K562 (cell line): ENCODE measurements around the gene LCNL1. TPM values are rescaled to one million over a fixed set of nuclear protein-coding genes. Genes with fewer than 3 reads are reported as not detected.

Experiments
- BCOR ChIP-seq: fragments of 450-650 bp; IDR thresholded peaks from 2 replicates; pipeline ENCODE4 v1.6.1; 2016
- BRD4 ChIP-seq: fragments of 200-600 bp; sonication (generic); IDR thresholded peaks from 2 replicates; pipeline ENCODE4 v1.6.1; 2017; ENCODE audit warnings: inconsistent platforms
- BRF1 ChIP-seq: IDR thresholded peaks from 3 replicates; pipeline ENCODE4 v1.6.1; 2011; ENCODE audit warnings: borderline replicate concordance, mild to moderate bottlenecking; ENCODE audit not compliant: insufficient read length; ENCODE audit errors: extremely low read depth
- DPF2 ChIP-seq: fragments of 450-650 bp; IDR thresholded peaks from 2 replicates; pipeline ENCODE4 v1.6.1; 2016
- EGR1 ChIP-seq: fragments of 450-650 bp; conservative IDR thresholded peaks from 2 replicates; pipeline ENCODE4 v1.6.1; 2017; ENCODE audit warnings: mild to moderate bottlenecking
- HEY1 ChIP-seq: fragments of 250-450 bp; sonication (Bioruptor Pico); IDR thresholded peaks from 2 replicates; pipeline ENCODE4 v1.5.0; 2020; ENCODE audit warnings: mild to moderate bottlenecking, moderate library complexity, borderline replicate concordance
- KDM5B ChIP-seq: fragments of 200-600 bp; sonication (generic); IDR thresholded peaks from 2 replicates; pipeline ENCODE4 v1.6.1; 2012; ENCODE audit warnings: low read depth, mild to moderate bottlenecking, moderate library complexity, low read length, control low read depth, inconsistent platforms; ENCODE audit not compliant: insufficient replicate concordance
- MAZ ChIP-seq, 2 experiments: fragments of 450-650 bp in 1 of 2; sonication (generic) in 1 of 2; formaldehyde crosslinking; IDR thresholded peaks in 1 of 2; conservative IDR thresholded peaks in 1 of 2; 2 replicates each; pipeline versions ENCODE4 v1.4.0 to v1.5.0; 2020; ENCODE audit warnings: mild to moderate bottlenecking in 1 of 2, missing genetic modification reagents in 1 of 2
- OTX1 ChIP-seq: fragments of 450-650 bp; formaldehyde crosslinking; IDR thresholded peaks from 2 replicates; pipeline ENCODE4 v1.4.0; 2022; ENCODE audit warnings: mild to moderate bottlenecking
- POLR3A ChIP-seq: IDR thresholded peaks from 2 replicates; pipeline ENCODE4 v1.6.1; 2011; ENCODE audit warnings: borderline replicate concordance, mild to moderate bottlenecking, moderate library complexity; ENCODE audit not compliant: insufficient read length, insufficient read depth; ENCODE audit errors: extremely low read depth
- RAD21 ChIP-seq, 2 experiments: fragments of 250-450 bp in 1 of 2; fragments of 450-650 bp in 1 of 2; sonication (Bioruptor Pico) in 1 of 2; formaldehyde crosslinking in 1 of 2; IDR thresholded peaks in 1 of 2; conservative IDR thresholded peaks in 1 of 2; 2 replicates each; pipeline versions ENCODE4 v1.4.0 to v1.8.0; 2020 to 2022; ENCODE audit warnings: mild to moderate bottlenecking in 2 of 2, moderate library complexity in 1 of 2
- ZC3H11A ChIP-seq: IDR thresholded peaks from 2 replicates; pipeline ENCODE4 v1.6.1; 2012; ENCODE audit warnings: low read depth, low read length, improper control_type of control experiment
- ZSCAN32 ChIP-seq: fragments of 450-650 bp; formaldehyde crosslinking; IDR thresholded peaks from 2 replicates; pipeline ENCODE4 v1.4.0; 2020; ENCODE audit warnings: mild to moderate bottlenecking, moderate library complexity
- polyA plus RNA-seq, 8 experiments: library from polyadenylated mRNA; depleted of rRNA in 4 of 8; stranded (reverse) in 5 of 8; unstranded in 3 of 8; fragments of >200 nt; fragmentation: Nextera tagmentation in 2 of 8; fragmentation: Illumina TruSeq in 1 of 8; extraction: Ambion mirVana in 2 of 8; extraction: Trizol in 1 of 8; gene quantifications; 2 replicates each; pipeline versions ENCODE4 v1.2.1 to v1.2.3, GENCODE V29; 2011 to 2014; ENCODE audit warnings: inconsistent platforms in 1 of 8, missing spikeins in 1 of 8
- total RNA-seq, 7 experiments: library from RNA; depleted of rRNA in 6 of 7; stranded (reverse); fragments of >200 nt in 6 of 7; fragmentation: Illumina TruSeq in 2 of 7; extraction: Trizol in 2 of 7; gene quantifications; 2 replicates each; pipeline versions ENCODE4 v1.2.1 to v1.2.3, GENCODE V29; 2011 to 2021; ENCODE audit warnings: low replicate concordance in 1 of 7
- TF ChIP-seq, protein P1 (sequence below), 2 experiments: IDR thresholded peaks; 2 replicates each; pipeline ENCODE4 v1.6.1; 2012; ENCODE audit warnings: improper control_type of control experiment in 2 of 2, low read depth in 2 of 2, low read length in 2 of 2, borderline replicate concordance in 1 of 2
- TF ChIP-seq, protein P2 (sequence below): fragments of 450-650 bp; IDR thresholded peaks from 2 replicates; pipeline ENCODE4 v1.6.1; 2016; ENCODE audit warnings: low read depth, mild to moderate bottlenecking, moderate library complexity
- TF ChIP-seq, protein P3 (sequence below), 2 experiments: fragments of 450-650 bp; conservative IDR thresholded peaks; 2 replicates each; pipeline ENCODE4 v1.6.1; 2017; ENCODE audit warnings: mild to moderate bottlenecking in 2 of 2, moderate library complexity in 2 of 2
- TF ChIP-seq, protein P4 (sequence below): fragments of 200-400 bp; formaldehyde crosslinking; IDR thresholded peaks from 2 replicates; pipeline ENCODE4 v1.6.1; 2017; ENCODE audit warnings: mild to moderate bottlenecking, low read depth, low read length, moderate library complexity

LCNL1 gene
- total and polyA plus RNA-seq, 9 of the 15 experiments (the other 6 are each of a cell fraction or from before 2014, with no cell fraction given): 0.04 to 0.16 (median 0.04) TPM; not detected in 4

DNA sequence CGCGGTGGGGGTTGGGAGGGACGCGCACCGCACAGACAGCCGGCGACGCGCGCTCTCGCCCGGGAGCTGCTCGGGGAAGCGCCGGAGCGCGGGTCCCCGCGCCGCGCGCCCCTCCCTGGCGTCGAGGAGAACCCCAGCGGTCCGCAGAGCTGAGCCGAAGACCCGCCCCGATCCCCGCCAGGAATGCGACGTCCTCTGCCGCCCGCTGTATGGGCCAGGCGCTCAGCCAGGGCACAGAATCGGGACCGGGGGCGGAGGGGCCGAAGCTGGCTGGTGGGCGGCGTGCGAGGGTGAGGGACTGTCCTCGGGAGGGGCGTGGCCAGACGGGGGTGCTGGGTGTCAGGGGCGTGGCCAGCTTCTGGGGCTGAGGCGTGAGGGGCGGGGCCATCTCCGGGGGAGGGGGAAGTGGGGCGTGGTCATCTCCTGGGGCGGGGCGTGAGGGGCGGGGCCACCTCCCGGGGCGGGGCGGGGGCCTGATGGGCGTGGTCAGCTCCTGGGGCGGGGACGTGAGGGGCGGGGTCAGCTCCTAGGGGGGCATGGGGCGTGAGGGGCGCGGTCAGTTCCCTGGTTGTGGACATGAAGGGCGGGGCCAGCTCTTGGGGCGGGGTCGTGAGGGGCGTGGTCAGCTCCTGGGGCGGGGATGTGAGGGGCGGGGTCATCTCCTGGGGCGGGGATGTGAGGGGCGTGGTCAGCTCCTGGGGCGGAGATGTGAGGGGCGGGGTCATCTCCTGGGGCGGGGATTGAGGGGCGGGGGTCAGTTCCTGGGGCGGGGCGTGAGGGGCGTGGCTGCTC is 4.5 kb upstream of the LCNL1 start (continued):
- TF ChIP-seq, protein P1, sequence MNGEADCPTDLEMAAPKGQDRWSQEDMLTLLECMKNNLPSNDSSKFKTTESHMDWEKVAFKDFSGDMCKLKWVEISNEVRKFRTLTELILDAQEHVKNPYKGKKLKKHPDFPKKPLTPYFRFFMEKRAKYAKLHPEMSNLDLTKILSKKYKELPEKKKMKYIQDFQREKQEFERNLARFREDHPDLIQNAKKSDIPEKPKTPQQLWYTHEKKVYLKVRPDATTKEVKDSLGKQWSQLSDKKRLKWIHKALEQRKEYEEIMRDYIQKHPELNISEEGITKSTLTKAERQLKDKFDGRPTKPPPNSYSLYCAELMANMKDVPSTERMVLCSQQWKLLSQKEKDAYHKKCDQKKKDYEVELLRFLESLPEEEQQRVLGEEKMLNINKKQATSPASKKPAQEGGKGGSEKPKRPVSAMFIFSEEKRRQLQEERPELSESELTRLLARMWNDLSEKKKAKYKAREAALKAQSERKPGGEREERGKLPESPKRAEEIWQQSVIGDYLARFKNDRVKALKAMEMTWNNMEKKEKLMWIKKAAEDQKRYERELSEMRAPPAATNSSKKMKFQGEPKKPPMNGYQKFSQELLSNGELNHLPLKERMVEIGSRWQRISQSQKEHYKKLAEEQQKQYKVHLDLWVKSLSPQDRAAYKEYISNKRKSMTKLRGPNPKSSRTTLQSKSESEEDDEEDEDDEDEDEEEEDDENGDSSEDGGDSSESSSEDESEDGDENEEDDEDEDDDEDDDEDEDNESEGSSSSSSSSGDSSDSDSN (IDR thresholded peaks at IDR 0.05; ENCODE audit: borderline replicate concordance in 1 of 2, low read depth in 2 of 2, low read length in 2 of 2): no peak
- TF ChIP-seq HEY1 (CRISPR knock-in tag) (no peak), ZSCAN32 (CRISPR knock-in tag) (no peak), MAZ (CRISPR knock-in tag; conservative IDR thresholded peaks at IDR 0.05 in 1 of 2, IDR thresholded peaks at IDR 0.05 in 1 of 2) (peak; percentile 23 to 67; a peak in 2 of 4 replicates), BRF1 (no peak), RAD21 (CRISPR knock-in tag; conservative IDR thresholded peaks at IDR 0.05 in 1 of 2, IDR thresholded peaks at IDR 0.05 in 1 of 2) (no peak), DPF2 (peak; percentile 37; the same call in 1 of the 2 replicates), POLR3A (no peak), KDM5B (no peak), BCOR (no peak), BRD4 (no peak), ZC3H11A (no peak), EGR1 (peak; percentile 92), OTX1 (CRISPR knock-in tag) (no peak)
- TF ChIP-seq, protein P2, sequence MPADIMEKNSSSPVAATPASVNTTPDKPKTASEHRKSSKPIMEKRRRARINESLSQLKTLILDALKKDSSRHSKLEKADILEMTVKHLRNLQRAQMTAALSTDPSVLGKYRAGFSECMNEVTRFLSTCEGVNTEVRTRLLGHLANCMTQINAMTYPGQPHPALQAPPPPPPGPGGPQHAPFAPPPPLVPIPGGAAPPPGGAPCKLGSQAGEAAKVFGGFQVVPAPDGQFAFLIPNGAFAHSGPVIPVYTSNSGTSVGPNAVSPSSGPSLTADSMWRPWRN: no peak
- TF ChIP-seq, protein P3, sequence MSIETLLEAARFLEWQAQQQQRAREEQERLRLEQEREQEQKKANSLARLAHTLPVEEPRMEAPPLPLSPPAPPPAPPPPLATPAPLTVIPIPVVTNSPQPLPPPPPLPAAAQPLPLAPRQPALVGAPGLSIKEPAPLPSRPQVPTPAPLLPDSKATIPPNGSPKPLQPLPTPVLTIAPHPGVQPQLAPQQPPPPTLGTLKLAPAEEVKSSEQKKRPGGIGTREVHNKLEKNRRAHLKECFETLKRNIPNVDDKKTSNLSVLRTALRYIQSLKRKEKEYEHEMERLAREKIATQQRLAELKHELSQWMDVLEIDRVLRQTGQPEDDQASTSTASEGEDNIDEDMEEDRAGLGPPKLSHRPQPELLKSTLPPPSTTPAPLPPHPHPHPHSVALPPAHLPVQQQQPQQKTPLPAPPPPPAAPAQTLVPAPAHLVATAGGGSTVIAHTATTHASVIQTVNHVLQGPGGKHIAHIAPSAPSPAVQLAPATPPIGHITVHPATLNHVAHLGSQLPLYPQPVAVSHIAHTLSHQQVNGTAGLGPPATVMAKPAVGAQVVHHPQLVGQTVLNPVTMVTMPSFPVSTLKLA (conservative IDR thresholded peaks at IDR 0.05): peak in 1 of 2 experiments; percentile 46; a peak in 1 of 4 replicates
- TF ChIP-seq, protein P4, sequence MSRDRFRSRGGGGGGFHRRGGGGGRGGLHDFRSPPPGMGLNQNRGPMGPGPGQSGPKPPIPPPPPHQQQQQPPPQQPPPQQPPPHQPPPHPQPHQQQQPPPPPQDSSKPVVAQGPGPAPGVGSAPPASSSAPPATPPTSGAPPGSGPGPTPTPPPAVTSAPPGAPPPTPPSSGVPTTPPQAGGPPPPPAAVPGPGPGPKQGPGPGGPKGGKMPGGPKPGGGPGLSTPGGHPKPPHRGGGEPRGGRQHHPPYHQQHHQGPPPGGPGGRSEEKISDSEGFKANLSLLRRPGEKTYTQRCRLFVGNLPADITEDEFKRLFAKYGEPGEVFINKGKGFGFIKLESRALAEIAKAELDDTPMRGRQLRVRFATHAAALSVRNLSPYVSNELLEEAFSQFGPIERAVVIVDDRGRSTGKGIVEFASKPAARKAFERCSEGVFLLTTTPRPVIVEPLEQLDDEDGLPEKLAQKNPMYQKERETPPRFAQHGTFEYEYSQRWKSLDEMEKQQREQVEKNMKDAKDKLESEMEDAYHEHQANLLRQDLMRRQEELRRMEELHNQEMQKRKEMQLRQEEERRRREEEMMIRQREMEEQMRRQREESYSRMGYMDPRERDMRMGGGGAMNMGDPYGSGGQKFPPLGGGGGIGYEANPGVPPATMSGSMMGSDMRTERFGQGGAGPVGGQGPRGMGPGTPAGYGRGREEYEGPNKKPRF: no peak
